Type B pancreatic cell (in vitro differentiated cells): Measurements from ENCODE around the gene UBC. TPM values are rescaled to one million over a fixed set of nuclear protein-coding genes. Genes with fewer than 3 reads are reported as not detected.

ENCODE experiments used
- DNase-seq: peaks from one replicate; pipeline ENCODE4 v3.0.0; 2021; ENCODE audit warnings: mixed read lengths; ENCODE audit not compliant: unreplicated experiment; ENCODE audit errors: extremely low spot score
- H3K27ac Mint-ChIP-seq: 2 replicates; pipeline ENCODE4 v1.8.0; 2021; ENCODE audit warnings: mild to moderate bottlenecking, mixed read lengths
- H3K27me3 Mint-ChIP-seq: 2 replicates; pipeline ENCODE4 v1.8.0; 2021; ENCODE audit warnings: mixed read lengths
- H3K36me3 Mint-ChIP-seq: 2 replicates; pipeline ENCODE4 v1.8.0; 2021; ENCODE audit warnings: mixed read lengths
- H3K4me1 Mint-ChIP-seq: one replicate; pipeline ENCODE4 v1.8.0; 2021; ENCODE audit warnings: mixed read lengths; ENCODE audit not compliant: unreplicated experiment
- H3K4me3 Mint-ChIP-seq: 2 replicates; pipeline ENCODE4 v1.8.0; 2021; ENCODE audit warnings: mild to moderate bottlenecking, mixed read lengths
- H3K9me3 Mint-ChIP-seq: 2 replicates; pipeline ENCODE4 v1.8.0; 2021; ENCODE audit warnings: mixed read lengths
- long read RNA-seq: library from polyadenylated mRNA; unstranded; transcript quantifications from one replicate; pipeline ENCODE4 v2.0.0, GENCODE V29; 2020
- total RNA-seq: library from RNA; stranded (reverse); gene quantifications from 2 replicates; pipeline ENCODE4 v1.2.1, GENCODE V29; 2021; ENCODE audit warnings: low replicate concordance
- TF ChIP-seq, protein P1 (sequence below): fragments of 200-600 bp; sonication (generic); conservative IDR thresholded peaks from 2 replicates; pipeline ENCODE4 v1.5.0; 2021; ENCODE audit warnings: antibody characterized with exemption, mild to moderate bottlenecking

Gene UBC
- total RNA-seq = 761 and 1,411 TPM in 2 replicates
- long read RNA-seq, transcript UBC-201 (2 exons, 2,688 nt) = major isoform, 5,971 of 6,979 reads
- long read RNA-seq, transcript UBC-204 (2 exons, 624 nt) = minor isoform, 47 of 6,979 reads
- long read RNA-seq, transcript UBC-205 (1 exons, 3,745 nt) = minor isoform, 832 of 6,979 reads
- long read RNA-seq, transcript UBC-207 (2 exons, 622 nt) = minor isoform, 6 of 6,979 reads
- long read RNA-seq, partial matches to known transcripts = 22 of 6,979 reads
- long read RNA-seq, other reads (novel, unspliced or antisense) = 97 of 6,979 reads

- H3K4me1 Mint-ChIP-seq = peaks cover 53% of the 10 kb centered on the region
- peak; percentile 91 for DNase-seq
- H3K9me3 Mint-ChIP-seq = no peaks in the 10 kb centered on the region
- peak within 1 kb of the TSS; percentile 100 for H3K4me3 Mint-ChIP-seq
- TF ChIP-seq, protein P1, sequence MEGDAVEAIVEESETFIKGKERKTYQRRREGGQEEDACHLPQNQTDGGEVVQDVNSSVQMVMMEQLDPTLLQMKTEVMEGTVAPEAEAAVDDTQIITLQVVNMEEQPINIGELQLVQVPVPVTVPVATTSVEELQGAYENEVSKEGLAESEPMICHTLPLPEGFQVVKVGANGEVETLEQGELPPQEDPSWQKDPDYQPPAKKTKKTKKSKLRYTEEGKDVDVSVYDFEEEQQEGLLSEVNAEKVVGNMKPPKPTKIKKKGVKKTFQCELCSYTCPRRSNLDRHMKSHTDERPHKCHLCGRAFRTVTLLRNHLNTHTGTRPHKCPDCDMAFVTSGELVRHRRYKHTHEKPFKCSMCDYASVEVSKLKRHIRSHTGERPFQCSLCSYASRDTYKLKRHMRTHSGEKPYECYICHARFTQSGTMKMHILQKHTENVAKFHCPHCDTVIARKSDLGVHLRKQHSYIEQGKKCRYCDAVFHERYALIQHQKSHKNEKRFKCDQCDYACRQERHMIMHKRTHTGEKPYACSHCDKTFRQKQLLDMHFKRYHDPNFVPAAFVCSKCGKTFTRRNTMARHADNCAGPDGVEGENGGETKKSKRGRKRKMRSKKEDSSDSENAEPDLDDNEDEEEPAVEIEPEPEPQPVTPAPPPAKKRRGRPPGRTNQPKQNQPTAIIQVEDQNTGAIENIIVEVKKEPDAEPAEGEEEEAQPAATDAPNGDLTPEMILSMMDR = no peak
- peaks cover 24% of the 10 kb centered on the region for H3K27me3 Mint-ChIP-seq
- peak within 1 kb of the TSS; percentile 99 for H3K27ac Mint-ChIP-seq
- H3K36me3 Mint-ChIP-seq = peaks cover 44% of the 10 kb centered on the region
Observed at GRCh38 chr12:124914392-124915238, at the start of gene UBC. TSS of gene UBC (minus strand) at chr12:124914650. CDS start at chr12:124913771, 879 bp downstream.

DNA sequence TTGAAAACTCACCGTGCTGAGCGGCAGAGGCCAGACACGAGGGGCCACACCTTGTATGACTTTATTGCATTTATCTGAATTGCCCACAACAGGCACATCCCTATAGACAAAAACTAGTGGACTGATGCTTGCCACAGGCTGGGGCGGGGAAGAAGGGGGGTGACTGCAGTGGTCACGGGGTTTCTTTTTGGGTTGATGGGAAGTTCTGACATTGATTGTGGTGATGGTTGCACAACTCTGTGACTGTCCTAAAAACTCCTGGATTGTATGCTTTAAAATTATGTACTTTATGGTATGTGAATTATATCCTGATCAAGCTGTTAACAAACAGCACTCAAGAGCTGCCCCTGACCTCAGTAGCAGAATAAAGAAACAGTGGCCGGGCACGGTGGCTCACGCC is 48.8 kb upstream of the UBC start:
- no peaks in the 10 kb centered on the region for H3K9me3 Mint-ChIP-seq
- no peak for DNase-seq
- no peak overlapping the region for H3K27ac Mint-ChIP-seq
- no peaks in the 10 kb centered on the region for H3K27me3 Mint-ChIP-seq
- TF ChIP-seq, protein P1 = no peak
- no peak overlapping the region for H3K4me3 Mint-ChIP-seq
- no peaks in the 10 kb centered on the region for H3K4me1 Mint-ChIP-seq
- peaks cover 13% of the 10 kb centered on the region for H3K36me3 Mint-ChIP-seq

DNA sequence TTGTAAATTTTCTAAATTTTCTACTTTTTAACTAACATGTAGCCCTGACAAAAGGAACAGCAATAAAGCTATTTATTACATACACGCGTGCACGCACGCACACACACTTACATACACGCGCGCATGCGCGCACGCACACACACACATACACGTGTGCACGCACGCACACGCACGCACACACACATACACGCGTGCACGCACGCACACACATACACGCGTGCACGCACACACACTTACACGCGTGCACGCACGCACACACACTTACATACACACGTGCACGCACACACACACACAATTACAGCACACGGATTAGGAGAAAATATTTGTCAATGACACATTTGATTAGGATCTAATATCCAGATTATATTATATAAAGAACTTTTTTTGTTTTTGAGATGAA is 46.6 kb upstream of the UBC start:
- DNase-seq = no peak
- Mint-ChIP-seq H3K4me3 (no peak overlapping the region), H3K27me3 (no peaks in the 10 kb centered on the region), H3K36me3 (peaks cover 18% of the 10 kb centered on the region), H3K9me3 (no peaks in the 10 kb centered on the region), H3K27ac (no peak overlapping the region), H3K4me1 (no peaks in the 10 kb centered on the region)
- TF ChIP-seq, protein P1 = no peak

- H3K4me3 Mint-ChIP-seq = no peak overlapping the region
- no peak for DNase-seq
- TF ChIP-seq, protein P1 = no peak
- peaks cover 11% of the 10 kb centered on the region for H3K36me3 Mint-ChIP-seq
- no peaks in the 10 kb centered on the region for H3K9me3 Mint-ChIP-seq
- H3K4me1 Mint-ChIP-seq = no peaks in the 10 kb centered on the region
- H3K27me3 Mint-ChIP-seq = no peaks in the 10 kb centered on the region
- no peak overlapping the region for H3K27ac Mint-ChIP-seq
Observed at GRCh38 chr12:124956571-124956970, 42.1 kb upstream of the UBC start.

GRCh38 chr12:124954771-124955170 is 40.3 kb upstream of the UBC start:
- Mint-ChIP-seq H3K27me3 (no peaks in the 10 kb centered on the region), H3K4me3 (no peak overlapping the region), H3K27ac (no peak overlapping the region), H3K36me3 (peaks cover 8% of the 10 kb centered on the region), H3K4me1 (no peaks in the 10 kb centered on the region), H3K9me3 (no peaks in the 10 kb centered on the region)
- TF ChIP-seq, protein P1 = no peak
- DNase-seq = no peak
